ENCODE results near the gene NPRL2.
A peak's percentile ranks its signal among the peaks of the same experiment; 100 is the strongest.

NPRL2 gene

GRCh38 chr3:50350527-50351322 lies at the start of gene NPRL2, which contains the start of gene CYB561D2:
NPRL2 (minus strand) TSS chr3:50350775; CDS start chr3:50350652, 123 bp downstream.
CYB561D2 (plus strand) TSS chr3:50350862; CDS start chr3:50351434, 572 bp downstream.
- DNase-seq (ENCODE audit: low read depth in 3 of 3) = peak; percentile 98 to 99 (median 99)

- DNase-seq (ENCODE audit: low read depth in 3 of 3) = no peak
These were observed 45.9 kb upstream of the NPRL2 start for GRCh38 chr3:50396502-50396901.

GRCh38 chr3:50395070-50395860 lies 44.7 kb upstream of the NPRL2 start:
- DNase-seq (ENCODE audit: low read depth in 3 of 3) = no peak

GRCh38 chr3:50393061-50393460 lies 42.5 kb upstream of the NPRL2 start:
- no peak for DNase-seq (ENCODE audit: low read depth in 3 of 3)

- DNase-seq (ENCODE audit: low read depth in 3 of 3) = no peak
These were observed 41.6 kb upstream of the NPRL2 start for GRCh38 chr3:50392101-50392715.

GRCh38 chr3:50390508-50391224 lies 40.1 kb upstream of the NPRL2 start:
- DNase-seq (ENCODE audit: low read depth in 3 of 3) = no peak

GRCh38 chr3:50389414-50389767 lies 38.8 kb upstream of the NPRL2 start:
- no peak for DNase-seq (ENCODE audit: low read depth in 3 of 3)

GRCh38 chr3:50388720-50389413 lies 38.3 kb upstream of the NPRL2 start:
- no peak for DNase-seq (ENCODE audit: low read depth in 3 of 3)

- no peak for DNase-seq (ENCODE audit: low read depth in 3 of 3)
These were observed 37.6 kb upstream of the NPRL2 start for GRCh38 chr3:50388016-50388719.

GRCh38 chr3:50385754-50386153 lies 35.2 kb upstream of the NPRL2 start:
- DNase-seq (ENCODE audit: low read depth in 3 of 3) = no peak

- no peak for DNase-seq (ENCODE audit: low read depth in 3 of 3)
These were observed 33.2 kb upstream of the NPRL2 start for GRCh38 chr3:50383750-50384149.

- DNase-seq (ENCODE audit: low read depth in 3 of 3) = no peak
These were observed 32.1 kb upstream of the NPRL2 start for GRCh38 chr3:50382722-50383121.

GRCh38 chr3:50381383-50381782 lies 30.8 kb upstream of the NPRL2 start:
- no peak for DNase-seq (ENCODE audit: low read depth in 3 of 3)

GRCh38 chr3:50380405-50381085 lies 30.0 kb upstream of the NPRL2 start:
- no peak for DNase-seq (ENCODE audit: low read depth in 3 of 3)

- DNase-seq (ENCODE audit: low read depth in 3 of 3) = no peak
These were observed 28.2 kb upstream of the NPRL2 start for GRCh38 chr3:50378757-50379156.

GRCh38 chr3:50378024-50378423 lies 27.4 kb upstream of the NPRL2 start:
- no peak for DNase-seq (ENCODE audit: low read depth in 3 of 3)

GRCh38 chr3:50375258-50375931 lies 24.8 kb upstream of the NPRL2 start:
- DNase-seq (ENCODE audit: low read depth in 3 of 3) = no peak

- DNase-seq (ENCODE audit: low read depth in 3 of 3) = no peak
These were observed 24.0 kb upstream of the NPRL2 start for GRCh38 chr3:50374363-50375257.

Data from stimulated activated CD4-positive, alpha-beta T cell treated with anti-CD3 and anti-CD28 coated beads, TNF-alpha, amount 100 ng/mL, for 4 hours (primary cell).